Body of pancreas (tissue), 4 donors: ENCODE measurements around the gene ACER3.

Source experiments
- CTCF ChIP-seq, 7 experiments: fragments of 450-650 bp in 4 of 7; fragments of 200-600 bp in 3 of 7; sonication (generic) in 3 of 7; IDR thresholded peaks; one replicate each; pipeline ENCODE4 v1.5.1; 2016 to 2019; ENCODE audit warnings: antibody characterized with exemption in 7 of 7
- POLR2A ChIP-seq, 3 donors: fragments of 450-650 bp; IDR thresholded peaks; one replicate each; pipeline ENCODE4 v1.6.1; 2016; ENCODE audit warnings: antibody characterized with exemption in 3 of 3, mild to moderate bottlenecking in 2 of 3

GRCh38 chr11:77051511-77051910, 190.8 kb downstream of the ACER3 start:
- TF ChIP-seq CTCF (IDR thresholded peaks at IDR 0.05), result no peak
- no peak for TF ChIP-seq POLR2A (IDR thresholded peaks at IDR 0.05)
